T-cell (primary cell): ENCODE data around the gene DHRS4L2. TPM values are rescaled to one million over a fixed set of nuclear protein-coding genes. Genes with fewer than 3 reads are reported as not detected.
"Not testable (repeated sequence)": the region's sequence is repeated elsewhere in the genome, so short reads cannot be mapped to it uniquely, and the experiment has no call there.

Experiments
- ATAC-seq, 4 experiments: fragments of 200-7000 bp in 3 of 4; fragments of 150-1000 bp in 1 of 4; cut with Tn5 transposase; replicated peaks in 1 of 4; 1 replicate in 3 of 4; 2 replicates in 1 of 4; pipeline ENCODE4 v1.10.0; 2021; ENCODE audit warnings: moderate library complexity in 3 of 4, mild to moderate bottlenecking in 2 of 4, moderate number of reproducible peaks in 1 of 4
- CTCF ChIA-PET, 2 donors: fragments of 300-600 bp; sonication (Branson Sonifier 250); formaldehyde crosslinking; loops; one replicate each; lab custom pipeline; 2022; ENCODE audit warnings: antibody characterized with exemption in 2 of 2; lab: Charles Lee
- POLR2A ChIA-PET, 2 donors: fragments of 300-600 bp; sonication (Branson Sonifier 250); formaldehyde crosslinking; loops; one replicate each; lab custom pipeline; 2022; ENCODE audit warnings: antibody characterized with exemption in 2 of 2; lab: Charles Lee
- DNase-seq, 35 experiments: peaks; one replicate each; pipeline versions ENCODE4 v3.0.0 to v3.0.0-alpha.2; 2013 to 2023
- H3K27ac ChIP-seq: one replicate; pipeline ENCODE4 v1.5.1; 2013; ENCODE audit warnings: low read length
- H3K27me3 ChIP-seq, 2 experiments: replicated peaks in 1 of 2; 1 replicate in 1 of 2; 2 replicates in 1 of 2; pipeline versions ENCODE4 v1.6.1 to v1.7.0; 2013; ENCODE audit warnings: low read length in 1 of 2, mixed read lengths in 1 of 2; ENCODE audit not compliant: control insufficient read depth in 2 of 2, insufficient read depth in 2 of 2; ENCODE audit errors: extremely low read depth in 1 of 2
- H3K36me3 ChIP-seq, 2 donors: 1 replicate in 1 of 2; 2 replicates in 1 of 2; pipeline versions ENCODE4 v1.6.1 to v1.7.0; 2013; ENCODE audit warnings: low read length in 1 of 2; ENCODE audit not compliant: control insufficient read depth in 2 of 2, insufficient read depth in 1 of 2; ENCODE audit errors: extremely low read depth in 1 of 2
- H3K4me1 ChIP-seq, 2 experiments: 1 replicate in 1 of 2; 2 replicates in 1 of 2; pipeline versions ENCODE4 v1.6.1 to v1.7.0; 2013; ENCODE audit warnings: low read length in 2 of 2, mixed read lengths in 1 of 2; ENCODE audit not compliant: insufficient read depth in 2 of 2, control insufficient read depth in 1 of 2; ENCODE audit errors: extremely low read depth in 1 of 2
- H3K4me3 ChIP-seq, 2 donors: 1 replicate in 1 of 2; 2 replicates in 1 of 2; pipeline versions ENCODE4 v1.5.1 to v1.7.0; 2013; ENCODE audit warnings: mild to moderate bottlenecking in 2 of 2, low read length in 1 of 2, moderate library complexity in 1 of 2; ENCODE audit not compliant: control insufficient read depth in 1 of 2; ENCODE audit errors: extremely low read depth in 1 of 2
- H3K9me3 ChIP-seq: 2 replicates; pipeline ENCODE4 v1.7.0; 2013
- H3K27ac Mint-ChIP-seq, 2 donors: one replicate each; pipeline ENCODE4 v1.8.0; 2020 to 2021; ENCODE audit warnings: mild to moderate bottlenecking in 2 of 2, mixed read lengths in 2 of 2
- H3K27me3 Mint-ChIP-seq, 2 donors: one replicate each; pipeline ENCODE4 v1.8.0; 2021 to 2022; ENCODE audit warnings: mixed read lengths in 2 of 2
- H3K36me3 Mint-ChIP-seq: one replicate; pipeline ENCODE4 v1.8.0; 2021; ENCODE audit warnings: mixed read lengths
- H3K4me1 Mint-ChIP-seq, 3 donors: one replicate each; pipeline ENCODE4 v1.8.0; 2020 to 2022; ENCODE audit warnings: mixed read lengths in 3 of 3, mild to moderate bottlenecking in 1 of 3
- H3K4me3 Mint-ChIP-seq, 3 donors: one replicate each; pipeline ENCODE4 v1.8.0; 2020 to 2022; ENCODE audit warnings: mild to moderate bottlenecking in 3 of 3, mixed read lengths in 3 of 3, moderate library complexity in 3 of 3
- H3K9me3 Mint-ChIP-seq, 3 donors: one replicate each; pipeline ENCODE4 v1.8.0; 2020 to 2022; ENCODE audit warnings: mixed read lengths in 3 of 3
- WGBS: methylation state at CpG from one replicate; pipeline ENCODE4 v1.1.5; 2013; ENCODE audit warnings: missing lambda C conversion rate; ENCODE audit not compliant: insufficient coverage; 5-methylcytosine and 5-hydroxymethylcytosine counted together
- total RNA-seq, 35 experiments: library from RNA in 6 of 35; stranded (reverse) in 6 of 35; fragments of 120-200 nt in 1 of 35; gene quantifications; one replicate each; pipeline versions ENCODE4 v1.2.1 to v1.2.4 and lab custom pipeline; 2013 to 2026

The DHRS4L2 gene
- total RNA-seq, 5 donors from 2014 or later (not counting 1 experiment from before 2014, with no cell fraction given): 14.0 to 21.9 (median 16.4) TPM

GRCh38 chr14:23950411-23951135 lies 38.2 kb upstream of the DHRS4L2 start:
- WGBS: 96% methylated on average over 4 of the region's 6 CpGs
- Histone ChIP-seq H3K4me3 (no peak overlapping the region), H3K9me3 (no peaks in the 10 kb centered on the region), H3K4me1 (peaks cover 5 to 19% of the 10 kb centered on the region in 2 experiments), H3K27me3 (no peaks in the 10 kb centered on the region), H3K27ac (no peak overlapping the region), H3K36me3 (no peaks in the 10 kb centered on the region)
- DNase-seq: no peak
- ChIA-PET POLR2A (no interaction called here), CTCF (no interaction called here)
- Mint-ChIP-seq H3K9me3 (peaks cover 0 to 3% (median 0%) of the 10 kb centered on the region in 3 donors), H3K4me1 (peaks cover 49 to 56% (median 51%) of the 10 kb centered on the region in 3 donors), H3K36me3 (peaks cover 12% of the 10 kb centered on the region), H3K4me3 (no peak overlapping the region), H3K27ac (no peak overlapping the region), H3K27me3 (no peaks in the 10 kb centered on the region)
- ATAC-seq: no peak

- H3K4me3 Mint-ChIP-seq, DNase-seq, H3K36me3 ChIP-seq, ATAC-seq, H3K9me3 Mint-ChIP-seq, H3K27me3 Mint-ChIP-seq, H3K4me3 ChIP-seq, CTCF ChIA-PET, H3K9me3 ChIP-seq, H3K27me3 ChIP-seq, H3K27ac ChIP-seq, POLR2A ChIA-PET: not testable (repeated sequence)
- Mint-ChIP-seq H3K4me1 (peaks cover 48 to 55% (median 48%) of the 10 kb centered on the region in 3 donors), H3K27ac (peak overlapping the region in 1 of 2 donors; percentile 2), H3K36me3 (peaks cover 17% of the 10 kb centered on the region)
- no CpG with 5 or more reads among the region's 3 CpGs for WGBS
- H3K4me1 ChIP-seq: peaks cover 5 to 19% of the 10 kb centered on the region in 2 experiments
Measured at GRCh38 chr14:23951136-23951466, 37.6 kb upstream of the DHRS4L2 start.

GRCh38 chr14:23951590-23952201 lies 37.0 kb upstream of the DHRS4L2 start:
- Histone ChIP-seq H3K36me3 (peaks cover 0 to under 1% of the 10 kb centered on the region in 2 donors), H3K27ac (no peak overlapping the region), H3K27me3 (no peaks in the 10 kb centered on the region), H3K4me3 (no peak overlapping the region), H3K9me3 (no peaks in the 10 kb centered on the region), H3K4me1 (peaks cover 5 to 19% of the 10 kb centered on the region in 2 experiments)
- no peak overlapping the region for H3K4me3 Mint-ChIP-seq
- peaks cover 42 to 49% (median 42%) of the 10 kb centered on the region in 3 donors for H3K4me1 Mint-ChIP-seq
- no peaks in the 10 kb centered on the region for H3K27me3 Mint-ChIP-seq
- DNase-seq: no peak
- peaks cover 0 to 3% (median 0%) of the 10 kb centered on the region in 3 donors for H3K9me3 Mint-ChIP-seq
- peak overlapping the region in 1 of 2 donors; percentile 34 for H3K27ac Mint-ChIP-seq
- H3K36me3 Mint-ChIP-seq: peaks cover 20% of the 10 kb centered on the region
- no peak for ATAC-seq
- POLR2A ChIA-PET: no interaction called here
- 90% methylated on average over 6 of the region's 8 CpGs for WGBS
- CTCF ChIA-PET: no interaction called here

GRCh38 chr14:23953116-23953463 lies 35.6 kb upstream of the DHRS4L2 start:
- peaks cover 30 to 37% (median 36%) of the 10 kb centered on the region in 3 donors for H3K4me1 Mint-ChIP-seq
- WGBS: 50% methylated on average over 1 of the region's 6 CpGs
- H3K27me3 ChIP-seq, H3K27me3 Mint-ChIP-seq, H3K36me3 ChIP-seq, H3K9me3 Mint-ChIP-seq, DNase-seq, ATAC-seq, POLR2A ChIA-PET, H3K9me3 ChIP-seq: not testable (repeated sequence)
- peak overlapping the region; percentile 91 to 98 (median 95) for H3K4me3 Mint-ChIP-seq
- peaks cover 23% of the 10 kb centered on the region for H3K36me3 Mint-ChIP-seq
- CTCF ChIA-PET: interaction anchor here (0.6 to 1.3 kb wide), 6 partner anchors 81 to 392 kb away, joined by 3 to 5 read pairs (median 4); partner anchors contain the start of genes DCAF11 (in 1 of the 2) and NRL (in 1 of the 2)
- peak overlapping the region; percentile 84 to 92 for H3K27ac Mint-ChIP-seq
- Histone ChIP-seq H3K27ac (peak overlapping the region; percentile 64), H3K4me1 (peaks cover 5 to 19% of the 10 kb centered on the region in 2 experiments), H3K4me3 (peak overlapping the region; percentile 77 to 90)

GRCh38 chr14:23953464-23954278 lies 35.1 kb upstream of the DHRS4L2 start, which contains the start of gene DHRS4:
DHRS4 (plus strand) TSS chr14:23953770; CDS start chr14:23953789, 19 bp downstream.
- peak within 1 kb of the TSS; percentile 92 to 93 for H3K27ac Mint-ChIP-seq
- Histone ChIP-seq H3K4me1 (peaks cover 5 to 19% of the 10 kb centered on the region in 2 experiments), H3K27ac (peak within 1 kb of the TSS; percentile 64), H3K36me3 (peaks cover 0 to 9% of the 10 kb centered on the region in 2 donors), H3K9me3 (no peaks in the 10 kb centered on the region), H3K27me3 (no peaks in the 10 kb centered on the region), H3K4me3 (peak within 1 kb of the TSS; percentile 77 to 90)
- H3K4me3 Mint-ChIP-seq: peak within 1 kb of the TSS; percentile 91 to 98 (median 95)
- DNase-seq (peak; percentile 50 to 89 (median 77)), ATAC-seq (peak; percentile 96 to 99 (median 98))
- whole genome bisulfite sequencing: under 1% methylated on average over 42 of the region's 44 CpGs
- peaks cover 22% of the 10 kb centered on the region for H3K36me3 Mint-ChIP-seq
- POLR2A ChIA-PET: no interaction called here
- H3K9me3 Mint-ChIP-seq: peaks cover 0 to 3% (median 0%) of the 10 kb centered on the region in 3 donors
- H3K4me1 Mint-ChIP-seq: peaks cover 27 to 33% (median 30%) of the 10 kb centered on the region in 3 donors
- H3K27me3 Mint-ChIP-seq: no peaks in the 10 kb centered on the region
- CTCF ChIA-PET: interaction anchor here (0.6 to 1.3 kb wide), 6 partner anchors 80 to 392 kb away, joined by 3 to 5 read pairs (median 4); partner anchors contain the start of genes DCAF11 (in 1 of the 2) and NRL (in 1 of the 2)

- H3K9me3 Mint-ChIP-seq, H3K27me3 Mint-ChIP-seq, POLR2A ChIA-PET, DNase-seq, H3K27me3 ChIP-seq, CTCF ChIA-PET, H3K36me3 ChIP-seq, H3K9me3 ChIP-seq: not testable (repeated sequence)
- peak overlapping the region; percentile 92 to 93 for H3K27ac Mint-ChIP-seq
- peak in 1 of 4 experiments; percentile 1 for ATAC-seq
- Histone ChIP-seq H3K4me3 (peak overlapping the region; percentile 77 to 90), H3K27ac (peak overlapping the region; percentile 64), H3K4me1 (peaks cover 5 to 19% of the 10 kb centered on the region in 2 experiments)
- peak overlapping the region; percentile 91 to 98 (median 95) for H3K4me3 Mint-ChIP-seq
- H3K36me3 Mint-ChIP-seq: peaks cover 21% of the 10 kb centered on the region
- H3K4me1 Mint-ChIP-seq: peaks cover 25 to 27% (median 27%) of the 10 kb centered on the region in 3 donors
- WGBS: 0% methylated on average over 4 of the region's 6 CpGs
Measured at GRCh38 chr14:23954279-23954614, 34.5 kb upstream of the DHRS4L2 start.
